B cell (primary cell): ENCODE data around the gene ABHD12B.

Experiments
- CTCF ChIP-seq: fragments of 200-600 bp; IDR thresholded peaks from one replicate; pipeline ENCODE4 v1.8.0; 2022; ENCODE audit warnings: antibody characterized with exemption, mild to moderate bottlenecking
- EZH2 ChIP-seq: IDR thresholded peaks from 2 replicates; pipeline ENCODE4 v1.6.1; 2012; ENCODE audit warnings: borderline replicate concordance, low read depth, mild to moderate bottlenecking, moderate library complexity, low read length; ENCODE audit not compliant: insufficient read depth, poor library complexity, severe bottlenecking

DNA sequence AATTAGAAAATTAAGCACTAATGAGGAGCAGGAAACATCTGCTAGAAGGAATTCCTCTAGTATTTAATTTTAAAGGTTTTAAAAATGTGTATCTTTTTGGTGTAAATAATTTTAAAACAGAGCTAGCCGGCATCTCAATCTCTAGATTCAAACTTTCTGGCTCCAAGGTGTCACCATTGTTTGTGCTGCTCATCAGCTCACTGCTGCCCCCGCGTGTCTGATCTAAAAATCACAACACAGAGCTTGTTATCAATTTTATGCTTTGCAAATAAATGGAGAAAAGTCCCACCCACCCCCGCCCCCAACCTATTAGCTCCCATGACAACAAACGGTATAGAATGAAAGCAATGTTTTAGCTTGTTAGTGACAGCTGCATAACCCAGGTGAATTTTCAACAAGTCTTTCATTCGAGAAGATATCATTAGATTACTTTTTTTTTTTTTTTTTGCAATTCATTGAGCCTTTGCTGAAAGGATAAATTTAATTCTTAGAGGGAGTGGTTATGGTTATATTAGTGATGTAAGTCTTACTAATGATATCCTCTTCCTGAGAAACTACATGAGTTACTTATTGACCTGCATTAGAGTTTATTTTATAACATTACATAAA, 11.3 kb upstream of the ABHD12B start:
- TF ChIP-seq CTCF (peak; percentile 87), EZH2 (no peak)
